Breast epithelium (tissue), 4 donors: ENCODE results near the gene AGAP3. TPM values are rescaled to one million over a fixed set of nuclear protein-coding genes. Genes with fewer than 3 reads are reported as not detected.
A peak's percentile ranks its signal among the peaks of the same experiment; 100 is the strongest.

Source experiments
- DNase-seq, 2 donors: peaks; one replicate each; pipeline ENCODE4 v3.0.0-alpha.2; 2019; ENCODE audit warnings: low spot score in 2 of 2
- H3K27ac ChIP-seq, 2 donors: fragments of 200-600 bp; sonication (generic) in 1 of 2; one replicate each; pipeline ENCODE4 v1.5.1; 2016 to 2019; ENCODE audit warnings: mild to moderate bottlenecking in 1 of 2
- H3K27me3 ChIP-seq, 2 donors: fragments of 200-600 bp; sonication (generic) in 1 of 2; one replicate each; pipeline versions ENCODE4 v1.5.1 to v1.6.0; 2017 to 2019; ENCODE audit warnings: control low read depth in 1 of 2, mild to moderate bottlenecking in 1 of 2
- H3K36me3 ChIP-seq: fragments of 200-600 bp; one replicate; pipeline ENCODE4 v1.5.1; 2019
- H3K4me1 ChIP-seq, 2 donors: fragments of 200-600 bp; sonication (generic); one replicate each; pipeline ENCODE4 v1.5.1; 2016 to 2019; ENCODE audit warnings: control low read depth in 1 of 2
- H3K4me3 ChIP-seq, 3 donors: fragments of 200-600 bp; sonication (generic); 1 replicate in 2 of 3; 2 replicates in 1 of 3; pipeline ENCODE4 v1.5.1; 2016 to 2019; ENCODE audit warnings: mild to moderate bottlenecking in 3 of 3, moderate library complexity in 2 of 3
- H3K9me3 ChIP-seq, 2 donors: fragments of 200-600 bp; sonication (generic) in 1 of 2; one replicate each; pipeline ENCODE4 v1.5.1; 2016 to 2019; ENCODE audit warnings: control low read depth in 1 of 2
- POLR2A ChIP-seq: fragments of 450-650 bp; IDR thresholded peaks from one replicate; pipeline ENCODE4 v1.6.1; 2016; ENCODE audit warnings: antibody characterized with exemption, mild to moderate bottlenecking, moderate library complexity
- POLR2AphosphoS5 ChIP-seq, 3 donors: sonication (generic); formaldehyde crosslinking; IDR thresholded peaks; one replicate each; pipeline ENCODE4 v1.6.1; 2017; ENCODE audit warnings: antibody characterized with exemption in 3 of 3
- intact Hi-C: fragments of 100-400 bp; cut with DNase I; formaldehyde crosslinking; loops from one replicate; pipeline ENCODE4 v1.15.1; 2023; ENCODE audit warnings: low total_unique reads
- total RNA-seq, 3 donors: library from RNA; depleted of rRNA; stranded (reverse); fragments of >200 nt; gene quantifications; one replicate each; pipeline ENCODE4 v1.1.0, GENCODE V29; 2016
- TF ChIP-seq, protein P1 (sequence below), 3 donors: fragments of 450-650 bp; IDR thresholded peaks; one replicate each; pipeline ENCODE4 v1.5.1; 2016 to 2017; ENCODE audit warnings: antibody characterized with exemption in 3 of 3, mild to moderate bottlenecking in 3 of 3, moderate library complexity in 3 of 3

AGAP3 gene
- total RNA-seq, 3 donors from 2014 or later: 47.2 to 58.1 (median 55.1) TPM

- intact Hi-C loops: no loop called here
- Histone ChIP-seq H3K27me3 (no peaks in the 10 kb centered on the region), H3K4me1 (peaks cover 6 to 12% of the 10 kb centered on the region in 2 donors), H3K27ac (no peak overlapping the region), H3K36me3 (peaks cover 13% of the 10 kb centered on the region), H3K4me3 (no peak overlapping the region), H3K9me3 (no peaks in the 10 kb centered on the region)
- no peak for TF ChIP-seq POLR2A
- TF ChIP-seq POLR2AphosphoS5 (IDR thresholded peaks at IDR 0.05): no peak
- TF ChIP-seq, protein P1, sequence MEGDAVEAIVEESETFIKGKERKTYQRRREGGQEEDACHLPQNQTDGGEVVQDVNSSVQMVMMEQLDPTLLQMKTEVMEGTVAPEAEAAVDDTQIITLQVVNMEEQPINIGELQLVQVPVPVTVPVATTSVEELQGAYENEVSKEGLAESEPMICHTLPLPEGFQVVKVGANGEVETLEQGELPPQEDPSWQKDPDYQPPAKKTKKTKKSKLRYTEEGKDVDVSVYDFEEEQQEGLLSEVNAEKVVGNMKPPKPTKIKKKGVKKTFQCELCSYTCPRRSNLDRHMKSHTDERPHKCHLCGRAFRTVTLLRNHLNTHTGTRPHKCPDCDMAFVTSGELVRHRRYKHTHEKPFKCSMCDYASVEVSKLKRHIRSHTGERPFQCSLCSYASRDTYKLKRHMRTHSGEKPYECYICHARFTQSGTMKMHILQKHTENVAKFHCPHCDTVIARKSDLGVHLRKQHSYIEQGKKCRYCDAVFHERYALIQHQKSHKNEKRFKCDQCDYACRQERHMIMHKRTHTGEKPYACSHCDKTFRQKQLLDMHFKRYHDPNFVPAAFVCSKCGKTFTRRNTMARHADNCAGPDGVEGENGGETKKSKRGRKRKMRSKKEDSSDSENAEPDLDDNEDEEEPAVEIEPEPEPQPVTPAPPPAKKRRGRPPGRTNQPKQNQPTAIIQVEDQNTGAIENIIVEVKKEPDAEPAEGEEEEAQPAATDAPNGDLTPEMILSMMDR (IDR thresholded peaks at IDR 0.05): no peak
- no peak for DNase-seq
Observed at GRCh38 chr7:151074817-151075661, 11.2 kb upstream of the AGAP3 start.

DNA sequence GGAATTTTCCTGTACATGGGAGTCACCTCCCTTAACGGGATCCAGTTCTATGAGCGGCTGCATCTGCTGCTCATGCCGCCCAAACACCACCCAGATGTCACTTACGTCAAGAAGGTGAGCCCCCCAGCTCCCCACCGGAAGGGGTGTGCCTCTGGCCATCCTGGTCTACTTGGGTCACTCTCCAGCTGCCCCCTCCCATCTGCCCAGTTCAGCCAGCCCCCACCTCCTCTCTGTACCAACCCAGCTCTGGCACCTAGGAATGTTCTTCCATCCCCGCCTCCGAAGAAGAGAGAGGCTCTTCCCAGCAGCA is 10.7 kb upstream of the AGAP3 start:
- Histone ChIP-seq H3K9me3 (no peaks in the 10 kb centered on the region), H3K4me3 (no peak overlapping the region), H3K36me3 (peaks cover 13% of the 10 kb centered on the region), H3K27ac (no peak overlapping the region), H3K27me3 (no peaks in the 10 kb centered on the region), H3K4me1 (peaks cover 6 to 12% of the 10 kb centered on the region in 2 donors)
- intact Hi-C loops: no loop called here
- TF ChIP-seq POLR2A (no peak), POLR2AphosphoS5 (IDR thresholded peaks at IDR 0.05) (no peak)
- TF ChIP-seq, protein P1 (IDR thresholded peaks at IDR 0.05): no peak
- no peak for DNase-seq

GRCh38 chr7:151075978-151076426 is 10.3 kb upstream of the AGAP3 start:
- H3K4me3 ChIP-seq: no peak overlapping the region
- intact Hi-C loops: no loop called here
- H3K27me3 ChIP-seq: no peaks in the 10 kb centered on the region
- peaks cover 10% of the 10 kb centered on the region for H3K36me3 ChIP-seq
- DNase-seq: no peak
- no peaks in the 10 kb centered on the region for H3K9me3 ChIP-seq
- H3K27ac ChIP-seq: no peak overlapping the region
- TF ChIP-seq POLR2AphosphoS5 (IDR thresholded peaks at IDR 0.05) (no peak), POLR2A (no peak)
- TF ChIP-seq, protein P1 (IDR thresholded peaks at IDR 0.05): no peak
- peaks cover 6 to 14% of the 10 kb centered on the region in 2 donors for H3K4me1 ChIP-seq

- intact Hi-C loops: no loop called here
- no peak overlapping the region for H3K4me3 ChIP-seq
- DNase-seq: no peak
- H3K36me3 ChIP-seq: peaks cover 7% of the 10 kb centered on the region
- TF ChIP-seq, protein P1 (IDR thresholded peaks at IDR 0.05): peak in 1 of 3 donors; percentile 13
- TF ChIP-seq POLR2A: no peak
- H3K27ac ChIP-seq: peak overlapping the region; percentile 54 to 64
- H3K9me3 ChIP-seq: no peaks in the 10 kb centered on the region
- H3K4me1 ChIP-seq: peaks cover 11 to 25% of the 10 kb centered on the region in 2 donors
- H3K27me3 ChIP-seq: no peaks in the 10 kb centered on the region
Observed at GRCh38 chr7:151076863-151077704, 9.2 kb upstream of the AGAP3 start.
